Type B pancreatic cell (in vitro differentiated cells): ENCODE data around the gene CLCN4. TPM values are rescaled to one million over a fixed set of nuclear protein-coding genes. Genes with fewer than 3 reads are reported as not detected.

ENCODE experiments used
- DNase-seq: peaks from one replicate; pipeline ENCODE4 v3.0.0; 2021; ENCODE audit warnings: mixed read lengths; ENCODE audit not compliant: unreplicated experiment; ENCODE audit errors: extremely low spot score
- H3K27ac Mint-ChIP-seq: 2 replicates; pipeline ENCODE4 v1.8.0; 2021; ENCODE audit warnings: mild to moderate bottlenecking, mixed read lengths
- H3K27me3 Mint-ChIP-seq: 2 replicates; pipeline ENCODE4 v1.8.0; 2021; ENCODE audit warnings: mixed read lengths
- H3K36me3 Mint-ChIP-seq: 2 replicates; pipeline ENCODE4 v1.8.0; 2021; ENCODE audit warnings: mixed read lengths
- H3K4me1 Mint-ChIP-seq: one replicate; pipeline ENCODE4 v1.8.0; 2021; ENCODE audit warnings: mixed read lengths; ENCODE audit not compliant: unreplicated experiment
- H3K4me3 Mint-ChIP-seq: 2 replicates; pipeline ENCODE4 v1.8.0; 2021; ENCODE audit warnings: mild to moderate bottlenecking, mixed read lengths
- H3K9me3 Mint-ChIP-seq: 2 replicates; pipeline ENCODE4 v1.8.0; 2021; ENCODE audit warnings: mixed read lengths
- CTCF ChIP-seq: fragments of 200-600 bp; sonication (generic); conservative IDR thresholded peaks from 2 replicates; pipeline ENCODE4 v1.5.0; 2021; ENCODE audit warnings: antibody characterized with exemption, mild to moderate bottlenecking
- total RNA-seq: library from RNA; stranded (reverse); gene quantifications from 2 replicates; pipeline ENCODE4 v1.2.1, GENCODE V29; 2021; ENCODE audit warnings: low replicate concordance

The CLCN4 gene
- total RNA-seq, 1 donor from 2014 or later: 13.0 TPM

- no peaks in the 10 kb centered on the region for H3K9me3 Mint-ChIP-seq
- no peak for DNase-seq
- no peak overlapping the region for H3K27ac Mint-ChIP-seq
- H3K36me3 Mint-ChIP-seq: no peaks in the 10 kb centered on the region
- peaks cover 12% of the 10 kb centered on the region for H3K4me1 Mint-ChIP-seq
- H3K4me3 Mint-ChIP-seq: no peak overlapping the region
- TF ChIP-seq CTCF: no peak
- H3K27me3 Mint-ChIP-seq: no peaks in the 10 kb centered on the region
These were observed 86.3 kb downstream of the CLCN4 start for GRCh38 chrX:10243106-10243505.

- H3K27ac Mint-ChIP-seq: no peak overlapping the region
- no peaks in the 10 kb centered on the region for H3K36me3 Mint-ChIP-seq
- peaks cover 12% of the 10 kb centered on the region for H3K4me1 Mint-ChIP-seq
- H3K9me3 Mint-ChIP-seq: no peaks in the 10 kb centered on the region
- no peak overlapping the region for H3K4me3 Mint-ChIP-seq
- TF ChIP-seq CTCF: no peak
- DNase-seq: no peak
- H3K27me3 Mint-ChIP-seq: no peaks in the 10 kb centered on the region
These were observed 88.3 kb downstream of the CLCN4 start for GRCh38 chrX:10244915-10245622.

GRCh38 chrX:10245886-10246285 lies 89.1 kb downstream of the CLCN4 start:
- Mint-ChIP-seq H3K27ac (no peak overlapping the region), H3K4me3 (no peak overlapping the region), H3K27me3 (no peaks in the 10 kb centered on the region), H3K4me1 (peaks cover 12% of the 10 kb centered on the region), H3K36me3 (no peaks in the 10 kb centered on the region), H3K9me3 (no peaks in the 10 kb centered on the region)
- DNase-seq: no peak
- no peak for TF ChIP-seq CTCF

- H3K4me3 Mint-ChIP-seq: no peak overlapping the region
- TF ChIP-seq CTCF: no peak
- H3K27ac Mint-ChIP-seq: no peak overlapping the region
- no peaks in the 10 kb centered on the region for H3K36me3 Mint-ChIP-seq
- H3K4me1 Mint-ChIP-seq: peaks cover 12% of the 10 kb centered on the region
- H3K27me3 Mint-ChIP-seq: no peaks in the 10 kb centered on the region
- H3K9me3 Mint-ChIP-seq: no peaks in the 10 kb centered on the region
- no peak for DNase-seq
These were observed 89.5 kb downstream of the CLCN4 start for GRCh38 chrX:10246297-10246696.

GRCh38 chrX:10246846-10247245 lies 90.1 kb downstream of the CLCN4 start:
- Mint-ChIP-seq H3K27me3 (no peaks in the 10 kb centered on the region), H3K4me3 (no peak overlapping the region), H3K9me3 (no peaks in the 10 kb centered on the region), H3K4me1 (peaks cover 12% of the 10 kb centered on the region), H3K36me3 (no peaks in the 10 kb centered on the region), H3K27ac (no peak overlapping the region)
- TF ChIP-seq CTCF: no peak
- DNase-seq: no peak
